ENCODE data around the gene PGGHG.

Gene PGGHG

GRCh38 chr11:285021-285893 lies 3.7 kb upstream of the PGGHG start:
- DNase-seq, result no peak

DNA sequence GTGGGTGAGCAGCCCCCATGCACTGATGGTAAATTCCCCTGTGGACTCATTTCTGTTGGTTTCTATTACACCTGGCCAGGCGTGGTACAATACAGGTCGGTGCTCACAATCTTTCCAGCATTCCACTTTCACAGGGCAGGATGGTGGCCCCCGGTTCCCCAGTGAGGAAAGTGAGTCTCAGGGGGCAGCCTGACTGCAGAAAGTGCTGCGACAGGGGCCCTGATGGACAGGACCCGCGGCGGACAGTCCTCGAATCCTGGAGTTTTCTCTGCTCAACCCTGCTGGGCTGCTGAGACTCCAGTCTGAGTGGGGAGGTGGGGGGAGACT lies 3.1 kb upstream of the PGGHG start:
- no peak for DNase-seq

GRCh38 chr11:286977-287820 lies 1.7 kb upstream of the PGGHG start:
- peak; percentile 71 to 78 for DNase-seq

- peak in 1 of 2 donors; percentile 66 for DNase-seq
These were observed 977 bp upstream of the PGGHG start for GRCh38 chr11:287821-288477.

DNA sequence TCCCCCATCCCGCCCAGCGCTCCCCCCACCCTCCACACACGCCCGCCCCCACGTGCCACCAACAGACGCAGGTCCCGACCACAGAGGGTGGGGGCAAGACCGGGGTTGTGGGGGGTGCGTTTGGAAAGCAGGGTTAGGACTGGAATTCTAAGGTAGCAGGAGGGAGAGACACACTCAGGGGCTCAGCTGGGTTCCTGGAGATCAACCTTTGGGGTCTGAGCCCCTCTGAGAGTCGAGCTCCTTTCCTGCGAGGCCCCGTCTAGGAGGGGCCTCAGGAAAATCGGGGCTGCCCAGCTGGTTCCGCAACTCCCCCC lies 429 bp downstream of the PGGHG start:
- no peak for DNase-seq

- no peak for DNase-seq
These were observed 1.0 kb downstream of the PGGHG start for GRCh38 chr11:289712-290620.

DNA sequence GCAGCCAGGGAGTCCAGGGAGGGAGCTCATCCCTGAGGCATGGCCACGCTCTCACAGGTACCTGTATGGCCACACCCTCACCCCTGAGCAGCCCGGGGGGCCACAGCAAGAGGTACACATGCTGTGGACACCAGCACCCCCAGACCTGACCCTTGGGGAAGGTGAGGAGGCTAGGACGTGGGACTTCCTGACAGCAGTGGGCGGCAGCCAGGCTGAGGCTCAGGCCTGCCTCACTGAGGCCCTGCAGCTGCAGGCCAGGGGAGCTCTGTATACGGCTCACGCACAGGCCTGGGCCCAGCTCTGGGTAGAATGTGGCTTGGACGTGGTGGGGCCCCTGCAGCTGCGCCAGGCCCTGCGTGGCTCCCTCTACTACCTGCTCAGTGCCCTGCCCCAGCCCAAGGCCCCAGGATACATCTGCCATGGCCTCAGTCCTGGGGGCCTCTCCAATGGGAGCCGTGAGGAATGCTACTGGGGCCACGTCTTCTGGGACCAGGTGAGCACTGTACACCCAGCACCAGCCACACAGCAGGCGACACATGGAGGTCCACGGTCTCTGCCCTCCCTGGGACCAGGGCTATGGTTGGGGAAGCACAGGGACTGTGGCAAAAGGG lies 1.8 kb downstream of the PGGHG start:
- no peak for DNase-seq

DNA sequence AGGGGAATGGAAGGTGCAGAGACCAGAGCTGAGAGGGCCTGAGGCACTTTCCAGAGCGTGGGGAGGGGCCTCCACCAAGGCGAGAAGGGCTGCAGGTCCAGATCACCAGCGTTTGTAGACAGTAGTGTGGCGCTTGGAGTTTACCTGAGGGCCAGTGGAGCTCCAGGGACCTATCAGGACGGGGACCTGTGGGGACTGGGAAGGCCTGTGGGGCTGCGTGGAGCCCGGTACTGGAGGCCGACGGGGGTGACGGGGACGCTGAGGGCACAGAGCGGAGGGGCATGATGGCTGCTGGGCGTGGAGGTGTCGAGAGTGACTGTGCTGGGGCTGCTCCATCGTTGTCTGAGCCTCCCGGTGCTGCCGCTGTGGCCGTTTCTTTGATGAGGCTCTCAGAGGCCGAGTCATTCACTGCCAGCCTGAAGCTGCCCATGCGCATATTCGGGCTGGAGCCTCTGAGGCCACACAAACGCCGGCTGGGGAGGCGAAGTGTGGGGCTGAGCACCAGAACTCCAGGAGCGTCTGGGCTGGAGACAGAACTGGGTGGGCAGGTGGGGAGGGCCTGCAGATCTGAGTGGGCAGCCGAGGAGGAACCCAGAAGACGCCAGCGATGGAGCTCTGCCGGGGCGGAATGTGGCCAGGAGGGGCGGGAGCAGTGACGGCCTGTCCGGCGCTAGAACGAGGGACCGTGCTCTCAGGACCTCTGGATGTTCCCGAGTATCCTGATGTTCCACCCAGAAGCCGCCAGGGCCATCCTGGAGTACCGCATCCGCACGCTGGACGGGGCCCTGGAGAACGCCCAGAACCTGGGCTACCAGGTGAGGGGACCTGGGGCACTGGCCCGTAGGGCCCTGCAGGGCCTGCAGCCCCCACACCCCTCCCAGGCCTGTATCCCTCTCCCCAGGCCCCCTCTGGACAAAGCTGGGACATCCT lies 2.6 kb downstream of the PGGHG start:
- DNase-seq, result no peak

GRCh38 chr11:292211-293121 lies 3.5 kb downstream of the PGGHG start:
- DNase-seq, result no peak

- no peak for DNase-seq
These were observed 4.4 kb downstream of the PGGHG start for GRCh38 chr11:293271-293851.

GRCh38 chr11:293852-294661 lies 5.1 kb downstream of the PGGHG start:
- no peak for DNase-seq

DNA sequence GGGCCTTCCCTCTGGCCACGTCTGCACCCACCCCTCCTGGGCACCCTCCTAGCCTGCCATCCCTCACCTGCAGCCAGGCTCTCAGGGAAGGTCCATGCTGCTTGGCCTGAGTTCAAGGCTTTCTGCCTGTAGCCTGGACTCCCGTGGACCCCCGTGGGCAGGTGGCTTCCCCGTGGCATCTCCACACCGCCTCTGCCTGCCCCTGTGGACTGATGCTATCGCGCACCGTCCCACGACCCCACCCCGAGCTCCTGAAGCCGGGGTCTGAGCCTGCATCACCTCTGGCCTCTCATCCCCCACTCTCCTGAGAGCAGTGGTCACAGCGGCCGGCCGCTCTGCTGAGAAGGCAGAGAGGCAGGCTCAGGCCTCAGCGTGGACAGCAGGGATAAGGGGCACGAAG lies 5.9 kb downstream of the PGGHG start:
- no peak for DNase-seq

DNA sequence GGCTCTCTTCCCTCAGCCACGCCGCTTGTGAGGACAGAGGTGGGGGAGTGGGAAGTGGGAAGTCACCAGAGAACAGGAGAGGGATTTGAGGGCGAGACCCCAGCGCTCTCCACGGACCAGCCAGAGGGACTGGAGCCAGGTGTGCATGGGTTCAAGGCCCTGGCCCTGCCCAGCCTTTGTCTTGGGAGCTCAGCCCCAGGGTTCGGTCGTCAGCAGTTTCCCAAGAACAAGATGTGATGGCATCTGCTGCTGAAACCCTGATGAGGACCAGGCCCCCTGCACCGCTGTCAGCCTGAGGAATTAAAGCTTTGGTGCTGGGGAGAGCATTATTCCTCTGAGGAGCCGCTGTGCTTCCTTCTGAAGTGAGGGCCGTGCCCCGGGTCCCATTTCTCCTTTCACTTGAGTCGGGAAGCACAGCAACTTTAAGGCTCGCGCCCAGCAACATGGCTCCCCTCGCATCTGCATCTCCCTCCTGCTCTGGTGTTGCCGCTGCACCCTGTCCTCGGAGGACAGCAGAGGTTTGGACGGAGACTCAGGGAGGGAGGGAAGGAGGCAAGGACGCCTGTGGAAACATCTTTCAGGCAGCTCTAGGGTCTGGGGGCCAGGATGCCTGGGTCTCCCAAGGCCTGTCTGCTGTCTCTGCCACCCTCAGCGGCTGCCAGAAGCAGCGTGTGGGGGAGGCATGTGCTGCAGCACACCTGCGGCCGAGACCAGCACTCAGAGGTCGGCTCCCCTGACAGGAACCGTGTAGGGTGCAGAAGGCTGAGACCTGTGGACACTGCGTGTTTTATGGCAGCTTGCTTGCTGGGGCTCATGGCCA lies 6.6 kb downstream of the PGGHG start:
- no peak for DNase-seq

- DNase-seq, result no peak
These were observed 7.5 kb downstream of the PGGHG start for GRCh38 chr11:296171-297050.

DNA sequence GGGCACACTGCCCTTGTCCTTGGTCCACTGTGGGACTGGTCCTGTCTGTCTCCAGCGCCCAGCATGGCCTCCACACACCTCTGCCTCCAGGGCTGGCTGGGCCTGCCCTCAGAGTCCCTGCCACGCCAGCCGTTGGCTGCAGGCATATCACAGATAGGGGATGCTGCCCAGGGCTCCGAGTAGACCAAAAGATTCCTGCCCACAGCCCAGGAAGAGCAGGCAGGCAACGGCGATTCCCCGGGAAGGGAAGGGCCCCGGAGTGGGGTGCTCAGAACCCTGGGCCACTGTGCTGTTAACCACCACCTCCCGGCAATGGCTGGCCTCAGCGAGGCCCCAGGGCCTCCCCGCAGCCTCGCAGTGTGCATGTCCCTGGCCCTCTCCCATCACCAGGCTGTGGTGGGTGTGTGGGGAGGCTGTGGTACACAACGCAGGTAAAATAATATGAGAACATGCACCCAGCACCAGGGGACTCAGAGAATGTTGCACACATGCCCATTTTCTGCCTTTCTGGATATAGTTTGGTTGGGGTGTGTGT lies 8.2 kb downstream of the PGGHG start:
- no peak for DNase-seq
